ENCODE measurements around the gene MED15. TPM values are rescaled to one million over a fixed set of nuclear protein-coding genes. Genes with fewer than 3 reads are reported as not detected.

Gene MED15
- total RNA-seq, 1 donor: 36.9 TPM

- H3K79me2 ChIP-seq (ENCODE audit: insufficient read depth, low read length): peaks cover 79% of the 10 kb centered on the region
- DNase-seq (ENCODE audit: insufficient read length, low spot score, missing footprints): peak; percentile 81
- H3K27ac ChIP-seq (ENCODE audit: low read depth, low read length): no peak overlapping the region
- H3K9me3 ChIP-seq (ENCODE audit: low read depth, low read length): no peaks in the 10 kb centered on the region
- no peak for TF ChIP-seq CTCF (IDR thresholded peaks at IDR 0.05; ENCODE audit: extremely low read depth, low read depth, low read length)
- H3K36me3 ChIP-seq (ENCODE audit: insufficient read depth, low read length): peaks cover 81% of the 10 kb centered on the region
- peaks cover 53% of the 10 kb centered on the region for H4K20me1 ChIP-seq (ENCODE audit: insufficient read depth, low read length)
- no peak overlapping the region for H3K4me3 ChIP-seq (ENCODE audit: insufficient read depth, low read length)
- H3K27me3 ChIP-seq (ENCODE audit: insufficient read depth, low read length): no peaks in the 10 kb centered on the region
- H3K4me2 ChIP-seq (ENCODE audit: insufficient read depth, low read length): no peak overlapping the region
- H3K4me1 ChIP-seq (ENCODE audit: insufficient read depth, low read length): no peaks in the 10 kb centered on the region
- no peak overlapping the region for H2AFZ ChIP-seq (ENCODE audit: low read length)
Observed at GRCh38 chr22:20579273-20580120, 72.1 kb downstream of the MED15 start.

GRCh38 chr22:20580179-20580578 lies 72.8 kb downstream of the MED15 start:
- H3K36me3 ChIP-seq (ENCODE audit: insufficient read depth, low read length): peaks cover 81% of the 10 kb centered on the region
- no peak for TF ChIP-seq CTCF (IDR thresholded peaks at IDR 0.05; ENCODE audit: extremely low read depth, low read depth, low read length)
- no peak overlapping the region for H2AFZ ChIP-seq (ENCODE audit: low read length)
- H3K79me2 ChIP-seq (ENCODE audit: insufficient read depth, low read length): peaks cover 72% of the 10 kb centered on the region
- no peaks in the 10 kb centered on the region for H3K27me3 ChIP-seq (ENCODE audit: insufficient read depth, low read length)
- no peak overlapping the region for H3K4me3 ChIP-seq (ENCODE audit: insufficient read depth, low read length)
- peaks cover 47% of the 10 kb centered on the region for H4K20me1 ChIP-seq (ENCODE audit: insufficient read depth, low read length)
- no peak overlapping the region for H3K4me2 ChIP-seq (ENCODE audit: insufficient read depth, low read length)
- H3K9me3 ChIP-seq (ENCODE audit: low read depth, low read length): no peaks in the 10 kb centered on the region
- H3K27ac ChIP-seq (ENCODE audit: low read depth, low read length): no peak overlapping the region
- peak; percentile 77 for DNase-seq (ENCODE audit: insufficient read length, low spot score, missing footprints)
- H3K4me1 ChIP-seq (ENCODE audit: insufficient read depth, low read length): no peaks in the 10 kb centered on the region

- H3K4me1 ChIP-seq (ENCODE audit: insufficient read depth, low read length): no peaks in the 10 kb centered on the region
- H3K79me2 ChIP-seq (ENCODE audit: insufficient read depth, low read length): peaks cover 67% of the 10 kb centered on the region
- H2AFZ ChIP-seq (ENCODE audit: low read length): no peak overlapping the region
- H3K27ac ChIP-seq (ENCODE audit: low read depth, low read length): no peak overlapping the region
- H3K36me3 ChIP-seq (ENCODE audit: insufficient read depth, low read length): peaks cover 81% of the 10 kb centered on the region
- H3K9me3 ChIP-seq (ENCODE audit: low read depth, low read length): no peaks in the 10 kb centered on the region
- H3K4me3 ChIP-seq (ENCODE audit: insufficient read depth, low read length): no peak overlapping the region
- H3K4me2 ChIP-seq (ENCODE audit: insufficient read depth, low read length): no peak overlapping the region
- H4K20me1 ChIP-seq (ENCODE audit: insufficient read depth, low read length): peaks cover 47% of the 10 kb centered on the region
- no peak for TF ChIP-seq CTCF (IDR thresholded peaks at IDR 0.05; ENCODE audit: extremely low read depth, low read depth, low read length)
- H3K27me3 ChIP-seq (ENCODE audit: insufficient read depth, low read length): no peaks in the 10 kb centered on the region
- DNase-seq (ENCODE audit: insufficient read length, low spot score, missing footprints): peak; percentile 58
Observed at GRCh38 chr22:20580611-20581502, 73.4 kb downstream of the MED15 start.

All from osteoblast (primary cell).